HepG2 (cell line): ENCODE measurements around the gene SEMA4B. TPM values are rescaled to one million over a fixed set of nuclear protein-coding genes. Genes with fewer than 3 reads are reported as not detected.

Experiments used
- ATAC-seq: fragments of 200-7000 bp; cut with Tn5 transposase; 3 replicates; pipeline ENCODE4 v1.9.1; 2020; ENCODE audit warnings: mild to moderate bottlenecking, moderate library complexity
- BruUV-seq: library from RNA; stranded (reverse); fragments of 400-500 nt; replicated peaks from 2 replicates; lab custom pipeline; 2021; lab: Mats Ljungman, UMichigan
- CTCF ChIA-PET: fragments of 300-600 bp; formaldehyde crosslinking; extraction: SDS; loops from one replicate; lab custom pipeline; 2021; ENCODE audit warnings: low total read pairs, inconsistent platforms, low intra/inter-chr PET ratio; lab: Yijun Ruan, JAX
- POLR2A ChIA-PET: fragments of 350-600 bp; sonication (Branson Sonifier 250); formaldehyde crosslinking; loops from one replicate; lab custom pipeline; 2020; ENCODE audit warnings: antibody characterized with exemption, inconsistent platforms; lab: Yijun Ruan, JAX
- DNase-seq: peaks from one replicate; pipeline ENCODE4 v3.0.0-alpha.2; 2015; ENCODE audit warnings: low spot score
- FAIRE-seq: peaks from 3 replicates; lab custom pipeline; 2011; peaks lifted over from hg19 to GRCh38; lab: Jason Lieb, UNC
- H2AFZ ChIP-seq: one replicate; pipeline ENCODE4 v1.6.1; 2011; ENCODE audit warnings: low read length, inconsistent platforms
- H3K27ac ChIP-seq: fragments of 300-600 bp; 3 replicates; pipeline ENCODE4 v1.8.0; 2011; ENCODE audit warnings: mixed run types, mild to moderate bottlenecking, mixed read lengths, low read length, inconsistent platforms; ENCODE audit not compliant: insufficient read depth; ENCODE audit errors: extremely low read length
- H3K27me3 ChIP-seq, 2 experiments: fragments of 200-600 bp in 1 of 2; 2 replicates in 1 of 2; 3 replicates in 1 of 2; pipeline versions ENCODE4 v1.6.0 to v1.8.0; 2011; ENCODE audit warnings: low read length in 2 of 2, mild to moderate bottlenecking in 2 of 2, moderate library complexity in 2 of 2, inconsistent platforms in 1 of 2; ENCODE audit not compliant: insufficient read depth in 2 of 2, control insufficient read depth in 1 of 2
- H3K36me3 ChIP-seq, 2 experiments: fragments of 200-600 bp in 1 of 2; replicated peaks in 1 of 2; 2 replicates in 1 of 2; 3 replicates in 1 of 2; pipeline versions ENCODE4 v1.5.1 to v1.8.0; 2011; ENCODE audit warnings: low read length in 2 of 2, inconsistent platforms in 1 of 2; ENCODE audit not compliant: insufficient read depth in 2 of 2, control insufficient read depth in 1 of 2
- H3K4me1 ChIP-seq: 2 replicates; pipeline ENCODE4 v1.5.1; 2012; ENCODE audit warnings: low read length, inconsistent platforms; ENCODE audit not compliant: insufficient read depth
- H3K4me2 ChIP-seq: 2 replicates; pipeline ENCODE4 v1.6.0; 2011; ENCODE audit warnings: low read depth, low read length, inconsistent platforms
- H3K4me3 ChIP-seq, 3 experiments: fragments of 200-600 bp in 1 of 3; sonication (generic), shearing (Covaris generic) in 1 of 3; replicated peaks in 1 of 3; 2 replicates each; pipeline ENCODE4 v1.5.1; 2011 to 2016; ENCODE audit warnings: low read length in 3 of 3, inconsistent platforms in 2 of 3, low read depth in 2 of 3, mild to moderate bottlenecking in 2 of 3, control low read depth in 1 of 3, mixed read lengths in 1 of 3; ENCODE audit not compliant: insufficient read depth in 1 of 3
- H3K79me2 ChIP-seq: one replicate; pipeline ENCODE4 v1.6.1; 2011; ENCODE audit warnings: low read length, inconsistent platforms; ENCODE audit not compliant: insufficient read depth
- H3K9ac ChIP-seq: 2 replicates; pipeline ENCODE4 v1.6.0; 2011; ENCODE audit warnings: mild to moderate bottlenecking, low read depth, low read length, inconsistent platforms; ENCODE audit not compliant: insufficient read depth
- H3K9me3 ChIP-seq: 2 replicates; pipeline ENCODE4 v1.5.1; 2012; ENCODE audit warnings: mild to moderate bottlenecking, low read length
- H4K20me1 ChIP-seq: 2 replicates; pipeline ENCODE4 v1.6.0; 2011; ENCODE audit warnings: inconsistent platforms, mild to moderate bottlenecking, low read length, moderate library complexity; ENCODE audit not compliant: insufficient read depth
- ATF7-NPFF ChIP-seq: sonication (generic); formaldehyde crosslinking; IDR thresholded peaks from 2 replicates; pipeline ENCODE4 v1.8.1; 2023; ENCODE audit warnings: mild to moderate bottlenecking, low read depth, missing genetic modification reagents, moderate library complexity
- CHD4 ChIP-seq: fragments of 200-600 bp; sonication (generic); IDR thresholded peaks from 2 replicates; pipeline ENCODE4 v1.7.0; 2017; ENCODE audit warnings: mild to moderate bottlenecking, low read length, borderline replicate concordance
- SOX5 ChIP-seq: IDR thresholded peaks from 2 replicates; pipeline ENCODE4 v1.6.1; 2016; ENCODE audit warnings: borderline replicate concordance
- ZNF143 ChIP-seq: sonication (generic); formaldehyde crosslinking; IDR thresholded peaks from 2 replicates; pipeline ENCODE4 v1.4.0; 2020; ENCODE audit warnings: missing genetic modification reagents
- ZNF550 ChIP-seq: sonication (generic); formaldehyde crosslinking; IDR thresholded peaks from 2 replicates; pipeline ENCODE4 v1.4.0; 2020; ENCODE audit warnings: mild to moderate bottlenecking, missing genetic modification reagents, borderline replicate concordance
- WGBS: methylation state at CpG from one replicate; pipeline ENCODE4 v1.1.6; 2017; ENCODE audit warnings: low lambda C conversion rate; 5-methylcytosine and 5-hydroxymethylcytosine counted together
- in situ Hi-C: cut with HindIII; loops from 2 replicates; pipeline ENCODE4 v1.10.0; 2017; ENCODE audit warnings: low pct_unique_long_range_greater_than_20kb; ENCODE audit not compliant: extremely low pct_ligation_motif_present
- intact Hi-C: fragments of 100-400 bp; cut with micrococcal nuclease; formaldehyde crosslinking; loops from one replicate; pipeline ENCODE4 v1.10.0; 2022; ENCODE audit not compliant: unreplicated experiment
- polyA plus RNA-seq, 8 experiments: library from polyadenylated mRNA; depleted of rRNA in 3 of 8; stranded (reverse) in 7 of 8; unstranded in 1 of 8; fragments of >200 nt; fragmentation: Illumina TruSeq in 4 of 8; extraction: Trizol in 4 of 8; gene quantifications; 2 replicates each; pipeline versions ENCODE4 v1.2.1 to v1.2.3, GENCODE V29; 2011 to 2016; ENCODE audit warnings: low read depth in 4 of 8, missing spikeins in 1 of 8, mixed read lengths in 1 of 8; ENCODE audit not compliant: insufficient read depth in 1 of 8
- total RNA-seq, 5 experiments: library from RNA; depleted of rRNA; stranded (reverse); fragments of >200 nt; fragmentation: Illumina TruSeq; extraction: Trizol; gene quantifications; 2 replicates each; pipeline ENCODE4 v1.2.3, GENCODE V29; 2016; ENCODE audit warnings: low read depth in 1 of 5
- TF ChIP-seq, protein P1 (sequence below): sonication (generic); formaldehyde crosslinking; IDR thresholded peaks from 2 replicates; pipeline ENCODE4 v1.5.1; 2020; ENCODE audit warnings: missing genetic modification reagents, mild to moderate bottlenecking, borderline replicate concordance
- TF ChIP-seq, protein P2 (sequence below): sonication (generic); formaldehyde crosslinking; conservative IDR thresholded peaks from 2 replicates; pipeline ENCODE4 v1.4.0; 2020; ENCODE audit warnings: missing genetic modification reagents

Gene SEMA4B
- total and polyA plus RNA-seq, 2 of the 13 experiments (the other 11 are each of a cell fraction or from before 2014, with no cell fraction given): 2.1 to 17.0 TPM

DNA sequence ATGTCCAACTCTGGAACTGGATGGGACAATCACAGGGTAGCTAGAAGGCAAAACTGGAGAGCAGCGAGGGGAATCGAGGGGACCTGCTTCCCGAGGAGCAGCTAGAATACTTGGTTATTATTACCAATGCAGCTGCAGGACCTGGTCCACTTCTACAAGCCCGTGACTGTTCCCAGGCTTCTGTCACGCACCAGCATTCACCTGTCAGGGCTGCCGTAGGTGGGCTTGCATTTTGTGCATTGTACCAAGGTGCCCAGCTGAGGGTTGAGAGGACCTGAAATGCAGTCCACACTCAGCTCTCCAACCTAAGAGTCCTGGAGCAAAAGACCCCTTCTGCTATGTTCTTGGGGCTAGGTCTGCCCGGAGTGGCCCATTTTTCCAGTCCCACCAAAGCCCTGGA lies 2.3 kb downstream of the SEMA4B start:
- in situ Hi-C loops (no loop called here), intact Hi-C loops (no loop called here)
- ATAC-seq: no peak
- H4K20me1 ChIP-seq: peaks cover 6% of the 10 kb centered on the region; the same call in 1 of the 2 replicates
- 97% methylated on average over 7 of the region's 7 CpGs for WGBS
- TF ChIP-seq ZNF550 (no peak), ZNF143 (no peak)
- no peak overlapping the region for H2AFZ ChIP-seq
- ChIA-PET CTCF (no interaction called here), POLR2A (interaction anchor here (4.0 kb wide), 1 partner anchor 11 kb away, joined by 55 read pairs; no protein-coding TSS in a partner anchor)
- 0 out of 2 replicates have a peak overlapping the region, but pooled peaks have one; percentile 87 for H3K4me2 ChIP-seq
- BruUV-seq: no TSS peak
- H3K36me3 ChIP-seq: peaks cover 2% of the 10 kb centered on the region in 2 experiments; a peak in 2 of 5 replicates
- FAIRE-seq: no peak
- H3K9me3 ChIP-seq: no peaks in the 10 kb centered on the region
- no peak overlapping the region for H3K27ac ChIP-seq
- peaks cover 6% of the 10 kb centered on the region for H3K79me2 ChIP-seq
- H3K4me1 ChIP-seq: peaks cover 37% of the 10 kb centered on the region
- no peak for DNase-seq
- H3K27me3 ChIP-seq: no peaks in the 10 kb centered on the region
- H3K9ac ChIP-seq: no peak overlapping the region
- no peak overlapping the region for H3K4me3 ChIP-seq

DNA sequence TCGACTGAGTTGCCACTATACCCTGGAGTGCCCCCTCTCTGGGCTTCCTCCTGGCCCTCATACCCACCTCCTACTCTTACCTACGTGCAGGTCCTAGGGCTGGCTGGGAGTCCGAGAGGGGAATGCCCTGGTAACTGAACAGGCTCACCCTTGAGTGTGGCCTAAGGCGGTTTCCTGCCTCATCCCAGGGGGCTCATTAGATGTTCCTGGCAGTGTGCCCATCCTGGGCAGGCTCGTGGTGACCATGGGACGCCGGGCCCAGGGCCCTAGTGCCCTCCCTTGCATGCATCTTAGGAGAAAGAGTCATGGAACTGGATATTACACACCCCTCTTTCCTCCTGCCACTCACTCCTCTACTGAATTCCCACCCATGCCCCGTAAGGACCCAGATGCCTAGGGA lies 2.8 kb downstream of the SEMA4B start:
- peaks cover 2% of the 10 kb centered on the region in 2 experiments; a peak in 2 of 5 replicates for H3K36me3 ChIP-seq
- H4K20me1 ChIP-seq: peaks cover 6% of the 10 kb centered on the region; the same call in 1 of the 2 replicates
- no peak for ATAC-seq
- H3K4me1 ChIP-seq: peaks cover 40% of the 10 kb centered on the region
- H3K4me2 ChIP-seq: no peak overlapping the region
- H3K4me3 ChIP-seq: no peak overlapping the region
- H3K9ac ChIP-seq: no peak overlapping the region
- POLR2A ChIA-PET: no interaction called here
- TF ChIP-seq SOX5 (CRISPR knock-in tag) (no peak), ATF7-NPFF (no peak), CHD4 (no peak)
- TF ChIP-seq, protein P1, sequence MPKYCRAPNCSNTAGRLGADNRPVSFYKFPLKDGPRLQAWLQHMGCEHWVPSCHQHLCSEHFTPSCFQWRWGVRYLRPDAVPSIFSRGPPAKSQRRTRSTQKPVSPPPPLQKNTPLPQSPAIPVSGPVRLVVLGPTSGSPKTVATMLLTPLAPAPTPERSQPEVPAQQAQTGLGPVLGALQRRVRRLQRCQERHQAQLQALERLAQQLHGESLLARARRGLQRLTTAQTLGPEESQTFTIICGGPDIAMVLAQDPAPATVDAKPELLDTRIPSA (CRISPR knock-in tag): no peak
- TF ChIP-seq, protein P2, sequence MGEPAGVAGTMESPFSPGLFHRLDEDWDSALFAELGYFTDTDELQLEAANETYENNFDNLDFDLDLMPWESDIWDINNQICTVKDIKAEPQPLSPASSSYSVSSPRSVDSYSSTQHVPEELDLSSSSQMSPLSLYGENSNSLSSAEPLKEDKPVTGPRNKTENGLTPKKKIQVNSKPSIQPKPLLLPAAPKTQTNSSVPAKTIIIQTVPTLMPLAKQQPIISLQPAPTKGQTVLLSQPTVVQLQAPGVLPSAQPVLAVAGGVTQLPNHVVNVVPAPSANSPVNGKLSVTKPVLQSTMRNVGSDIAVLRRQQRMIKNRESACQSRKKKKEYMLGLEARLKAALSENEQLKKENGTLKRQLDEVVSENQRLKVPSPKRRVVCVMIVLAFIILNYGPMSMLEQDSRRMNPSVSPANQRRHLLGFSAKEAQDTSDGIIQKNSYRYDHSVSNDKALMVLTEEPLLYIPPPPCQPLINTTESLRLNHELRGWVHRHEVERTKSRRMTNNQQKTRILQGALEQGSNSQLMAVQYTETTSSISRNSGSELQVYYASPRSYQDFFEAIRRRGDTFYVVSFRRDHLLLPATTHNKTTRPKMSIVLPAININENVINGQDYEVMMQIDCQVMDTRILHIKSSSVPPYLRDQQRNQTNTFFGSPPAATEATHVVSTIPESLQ (CRISPR knock-in tag): no peak
- in situ Hi-C loops: no loop called here
- FAIRE-seq: no peak
- CTCF ChIA-PET: no interaction called here
- WGBS: 97% methylated on average over 4 of the region's 8 CpGs
- no peaks in the 10 kb centered on the region for H3K9me3 ChIP-seq
- no TSS peak for BruUV-seq
- intact Hi-C loops: no loop called here
- no peak for DNase-seq
- no peaks in the 10 kb centered on the region for H3K27me3 ChIP-seq
- no peak overlapping the region for H3K27ac ChIP-seq
- no peak overlapping the region for H2AFZ ChIP-seq
- peaks cover 6% of the 10 kb centered on the region for H3K79me2 ChIP-seq
